Measurements from ENCODE around the gene IL1R1. TPM values are rescaled to one million over a fixed set of nuclear protein-coding genes. Genes with fewer than 3 reads are reported as not detected.

Gene IL1R1
- total RNA-seq, 2 donors from 2014 or later: 112 to 289 TPM

DNA sequence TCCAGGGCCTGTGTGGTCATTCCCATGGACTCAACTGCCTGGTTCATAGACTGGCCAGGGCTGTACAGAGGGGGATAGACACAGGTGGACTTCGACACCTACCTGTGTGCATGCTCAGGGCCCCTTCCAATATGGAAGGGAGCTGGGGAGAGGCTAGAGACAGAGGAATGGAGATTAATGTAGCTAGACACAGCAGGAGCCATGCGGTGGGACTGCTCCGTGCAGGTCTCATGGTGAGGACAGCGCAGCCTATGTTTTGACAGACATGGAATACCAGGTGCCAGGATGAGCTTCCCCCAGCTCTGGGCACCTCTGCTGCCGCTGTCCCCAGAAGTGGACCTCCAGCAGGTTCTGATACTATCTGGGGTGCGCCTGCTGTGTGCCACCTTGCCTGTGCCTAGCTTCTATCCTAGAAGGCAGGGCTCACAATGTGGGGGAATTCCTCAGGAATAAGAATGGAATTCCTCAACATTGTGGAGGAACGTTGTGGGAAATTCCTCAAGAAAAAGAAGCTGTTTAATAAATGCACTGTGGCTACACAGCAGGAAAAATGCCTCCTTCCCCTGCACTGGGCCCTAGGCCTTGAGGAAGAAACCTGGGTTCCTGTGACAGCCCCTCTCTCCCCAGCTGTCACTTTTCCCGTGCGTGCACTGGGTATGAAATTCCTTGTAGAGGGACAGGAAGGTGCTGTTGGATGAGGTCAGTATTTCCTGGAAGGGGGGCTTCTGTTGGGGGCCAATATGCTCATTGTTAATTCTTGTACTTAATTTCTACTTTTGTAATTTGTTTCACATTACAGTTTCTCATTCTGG lies 7.3 kb downstream of the IL1R1 start:
- no peaks in the 10 kb centered on the region for H3K27me3 ChIP-seq (replicated peaks; ENCODE audit: insufficient read depth)
- H3K4me1 ChIP-seq (replicated peaks): peaks cover 9% of the 10 kb centered on the region
- no peak for DNase-seq (ENCODE audit: low spot score)
- no peak overlapping the region for H3K4me3 ChIP-seq
- WGBS: 85% methylated on average over 9 of the region's 9 CpGs
- no peaks in the 10 kb centered on the region for H3K36me3 ChIP-seq
- H3K9me3 ChIP-seq: no peaks in the 10 kb centered on the region
- TF ChIP-seq, protein P1, sequence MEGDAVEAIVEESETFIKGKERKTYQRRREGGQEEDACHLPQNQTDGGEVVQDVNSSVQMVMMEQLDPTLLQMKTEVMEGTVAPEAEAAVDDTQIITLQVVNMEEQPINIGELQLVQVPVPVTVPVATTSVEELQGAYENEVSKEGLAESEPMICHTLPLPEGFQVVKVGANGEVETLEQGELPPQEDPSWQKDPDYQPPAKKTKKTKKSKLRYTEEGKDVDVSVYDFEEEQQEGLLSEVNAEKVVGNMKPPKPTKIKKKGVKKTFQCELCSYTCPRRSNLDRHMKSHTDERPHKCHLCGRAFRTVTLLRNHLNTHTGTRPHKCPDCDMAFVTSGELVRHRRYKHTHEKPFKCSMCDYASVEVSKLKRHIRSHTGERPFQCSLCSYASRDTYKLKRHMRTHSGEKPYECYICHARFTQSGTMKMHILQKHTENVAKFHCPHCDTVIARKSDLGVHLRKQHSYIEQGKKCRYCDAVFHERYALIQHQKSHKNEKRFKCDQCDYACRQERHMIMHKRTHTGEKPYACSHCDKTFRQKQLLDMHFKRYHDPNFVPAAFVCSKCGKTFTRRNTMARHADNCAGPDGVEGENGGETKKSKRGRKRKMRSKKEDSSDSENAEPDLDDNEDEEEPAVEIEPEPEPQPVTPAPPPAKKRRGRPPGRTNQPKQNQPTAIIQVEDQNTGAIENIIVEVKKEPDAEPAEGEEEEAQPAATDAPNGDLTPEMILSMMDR (IDR thresholded peaks at IDR 0.05): no peak
- TF ChIP-seq POLR2AphosphoS5 (IDR thresholded peaks at IDR 0.05) (no peak), POLR2A (IDR thresholded peaks at IDR 0.05) (no peak)
- intact Hi-C loops (cut with DNase I): no loop called here
- peak overlapping the region; percentile 52 to 98 for H3K27ac ChIP-seq

DNA sequence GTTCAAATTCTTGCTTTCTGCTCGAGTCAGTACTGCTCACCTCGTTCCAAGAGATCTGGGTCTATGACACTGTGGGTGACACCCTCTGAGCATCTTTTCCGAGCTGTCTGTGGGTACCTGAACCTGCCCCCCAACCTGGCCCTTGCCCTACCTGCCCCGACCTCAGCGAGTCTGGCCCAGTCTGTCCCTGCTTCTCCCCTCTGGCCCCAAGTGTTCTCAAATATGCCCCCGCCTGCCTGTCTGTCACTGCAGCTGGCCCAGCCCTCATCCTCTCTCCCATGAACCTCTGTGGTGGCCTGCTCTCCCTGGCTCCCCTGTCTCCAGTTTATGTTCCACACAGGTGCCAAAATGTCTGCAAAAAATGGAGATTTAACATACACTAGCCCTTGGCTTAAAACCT lies 11.8 kb downstream of the IL1R1 start:
- no peak for DNase-seq (ENCODE audit: low spot score)
- WGBS: 92% methylated on average over 6 of the region's 6 CpGs

DNA sequence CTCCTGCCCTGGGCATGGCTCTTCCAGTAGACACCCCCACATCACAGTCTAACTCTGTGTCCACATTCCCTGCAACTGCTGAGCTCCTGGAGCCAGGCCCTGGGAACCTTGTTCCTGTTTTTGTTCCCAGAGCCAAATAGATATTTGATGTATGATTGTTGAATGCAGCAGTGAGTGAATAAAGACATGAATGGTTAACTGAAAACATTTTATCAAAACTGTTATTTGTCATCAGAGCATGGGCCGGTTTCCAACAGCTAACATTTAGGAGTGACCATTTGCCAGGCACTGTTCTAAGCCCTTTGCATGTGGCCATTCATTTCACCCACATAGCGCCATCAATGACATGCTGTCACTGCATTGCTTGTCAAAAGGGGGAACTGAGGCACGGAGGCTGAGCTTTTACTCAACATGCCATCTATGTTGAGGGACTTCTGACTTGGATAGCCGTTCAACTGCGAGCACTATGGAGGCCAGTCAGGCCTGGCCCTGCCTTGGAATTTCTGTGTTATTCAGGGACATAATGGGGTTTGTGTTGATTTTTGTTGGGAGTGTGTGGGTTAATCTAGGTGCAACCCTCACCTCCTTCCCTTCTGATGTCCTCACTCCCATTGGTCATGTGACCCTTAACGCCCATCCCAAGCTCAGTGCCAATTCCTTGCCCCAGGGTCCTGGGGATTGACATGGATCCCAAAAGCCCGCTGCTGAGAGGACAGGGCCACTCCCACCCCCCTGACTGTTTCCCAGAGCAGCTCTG lies 12.6 kb downstream of the IL1R1 start:
- Histone ChIP-seq H3K9me3 (no peaks in the 10 kb centered on the region), H3K27me3 (replicated peaks; ENCODE audit: insufficient read depth) (no peaks in the 10 kb centered on the region), H3K36me3 (no peaks in the 10 kb centered on the region), H3K27ac (peak overlapping the region; percentile 84 to 87), H3K4me3 (no peak overlapping the region), H3K4me1 (replicated peaks) (peaks cover 20% of the 10 kb centered on the region)
- DNase-seq (ENCODE audit: low spot score): no peak
- intact Hi-C loops (cut with DNase I): no loop called here
- TF ChIP-seq POLR2A (IDR thresholded peaks at IDR 0.05): no peak
- TF ChIP-seq, protein P1 (IDR thresholded peaks at IDR 0.05): no peak
- TF ChIP-seq POLR2AphosphoS5 (IDR thresholded peaks at IDR 0.05): no peak
- 53% methylated on average over 7 of the region's 7 CpGs for WGBS

More for the DNA sequence above, 11.8 kb downstream of the IL1R1 start:
- H3K4me1 ChIP-seq (replicated peaks): peaks cover 20% of the 10 kb centered on the region
- H3K27me3 ChIP-seq (replicated peaks; ENCODE audit: insufficient read depth): no peaks in the 10 kb centered on the region
- no peaks in the 10 kb centered on the region for H3K36me3 ChIP-seq
- H3K27ac ChIP-seq: peak overlapping the region; percentile 84 to 87
- intact Hi-C loops (cut with DNase I): no loop called here
- H3K4me3 ChIP-seq: no peak overlapping the region
- H3K9me3 ChIP-seq: no peaks in the 10 kb centered on the region
- TF ChIP-seq, protein P1 (IDR thresholded peaks at IDR 0.05): no peak
- no peak for TF ChIP-seq POLR2A (IDR thresholded peaks at IDR 0.05)
- no peak for TF ChIP-seq POLR2AphosphoS5 (IDR thresholded peaks at IDR 0.05)

DNA sequence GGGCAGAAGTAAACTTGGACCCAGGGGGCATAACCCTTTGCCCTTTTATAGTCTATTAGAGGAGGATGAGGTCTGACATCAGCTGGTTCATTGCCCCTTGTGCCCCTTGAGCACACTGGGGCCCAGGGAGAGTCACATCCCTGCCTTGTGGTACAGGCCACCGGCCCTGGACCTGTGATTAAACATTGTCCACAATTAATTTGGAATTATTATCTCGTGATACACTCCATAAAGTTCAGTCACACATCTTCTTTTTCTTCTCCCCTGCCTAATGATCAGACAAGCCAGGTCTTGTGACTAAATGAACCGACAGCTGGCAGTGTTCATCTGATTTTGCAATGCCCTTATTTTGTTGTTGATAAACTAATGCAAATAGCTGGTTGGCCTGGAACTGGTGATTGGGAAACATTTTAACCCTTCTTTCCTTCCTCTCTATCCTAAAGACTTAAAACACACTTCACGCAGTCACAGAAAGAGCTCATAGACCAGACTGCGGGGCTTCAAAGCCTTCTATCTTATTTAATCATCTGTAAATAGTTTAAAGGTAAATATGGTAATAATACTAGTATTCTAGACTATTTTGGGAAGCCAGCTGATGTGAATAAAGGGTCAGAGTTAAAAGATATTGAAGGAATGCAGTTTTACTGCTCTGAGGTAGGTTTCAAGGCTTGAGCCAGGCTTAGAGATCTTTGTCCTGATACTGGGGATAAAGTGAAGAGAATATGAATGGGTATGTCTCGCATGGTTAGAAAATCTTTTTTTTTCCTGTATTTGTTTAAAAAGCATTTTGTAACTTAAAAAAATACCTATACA lies 13.4 kb downstream of the IL1R1 start:
- TF ChIP-seq POLR2AphosphoS5 (IDR thresholded peaks at IDR 0.05): peak; percentile 90
- TF ChIP-seq POLR2A (IDR thresholded peaks at IDR 0.05): no peak
- WGBS: 33% methylated on average over 6 of the region's 6 CpGs
- H3K4me1 ChIP-seq (replicated peaks): peaks cover 20% of the 10 kb centered on the region
- H3K27me3 ChIP-seq (replicated peaks; ENCODE audit: insufficient read depth): no peaks in the 10 kb centered on the region
- peak; percentile 81 for DNase-seq (ENCODE audit: low spot score)
- H3K36me3 ChIP-seq: no peaks in the 10 kb centered on the region
- H3K4me3 ChIP-seq: no peak overlapping the region
- intact Hi-C loops (cut with DNase I): no loop called here
- no peaks in the 10 kb centered on the region for H3K9me3 ChIP-seq
- H3K27ac ChIP-seq: peak overlapping the region; percentile 84 to 87

Measured in prostate gland (tissue), 2 donors.